ENCODE measurements around the gene TMEM141.
"Not testable (repeated sequence)": the region's sequence is repeated elsewhere in the genome, so short reads cannot be mapped to it uniquely, and the experiment has no call there.

The TMEM141 gene

DNA sequence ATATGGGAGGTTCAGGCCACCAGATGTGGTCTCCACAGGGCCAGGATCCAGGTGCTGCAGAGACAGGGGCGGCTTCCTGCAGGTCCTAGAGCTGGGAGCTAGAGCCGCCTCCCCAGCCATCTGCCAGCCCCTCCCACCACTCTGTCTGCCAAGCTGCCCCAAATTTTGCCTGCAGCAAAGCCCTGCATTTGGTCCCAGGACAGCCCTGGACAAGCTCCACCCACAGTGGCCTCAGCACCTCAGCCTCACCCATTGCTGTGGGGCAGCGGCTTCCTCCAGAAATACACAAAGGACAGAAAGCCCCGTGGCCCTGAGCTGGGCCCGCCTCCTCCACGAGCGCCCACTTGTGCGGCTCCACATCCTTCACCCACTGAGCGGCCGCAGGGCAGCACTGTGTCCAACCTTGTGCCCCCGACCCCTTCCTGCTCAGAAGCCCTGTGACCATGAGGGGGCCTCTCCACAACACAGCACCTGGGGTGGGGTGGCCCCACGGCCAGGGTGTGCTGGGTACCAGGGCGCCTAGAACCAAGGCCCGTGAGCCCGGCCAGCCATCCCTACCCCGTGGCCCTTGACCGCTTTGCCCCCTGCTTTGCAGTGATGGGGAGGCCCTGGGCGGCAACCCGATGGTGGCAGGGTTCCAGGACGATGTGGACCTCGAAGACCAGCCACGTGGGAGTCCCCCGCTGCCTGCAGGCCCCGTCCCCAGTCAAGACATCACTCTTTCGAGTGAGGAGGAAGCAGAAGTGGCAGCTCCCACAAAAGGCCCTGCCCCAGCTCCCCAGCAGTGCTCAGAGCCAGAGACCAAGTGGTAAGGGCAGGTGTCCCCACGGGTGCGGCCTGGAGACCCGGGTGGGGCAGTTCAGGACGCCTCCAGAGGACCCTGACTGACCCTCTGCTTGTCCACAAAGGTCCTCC is 47.4 kb downstream of the TMEM141 start:
- no peaks in the 10 kb centered on the region for H3K27me3 ChIP-seq (ENCODE audit: insufficient read depth, low read length)
- no peak overlapping the region for H3K9ac ChIP-seq (ENCODE audit: low read depth, low read length)
- no peak overlapping the region for H3K4me3 ChIP-seq (ENCODE audit: low read length)
- H3K9me3 ChIP-seq (ENCODE audit: insufficient read depth, low read depth, low read length) = no peaks in the 10 kb centered on the region
- no peak overlapping the region for H3K27ac ChIP-seq (ENCODE audit: low read length)
- peaks cover 16% of the 10 kb centered on the region for H3K36me3 ChIP-seq (ENCODE audit: insufficient read depth, low read depth, low read length)
- H3K4me1 ChIP-seq (ENCODE audit: insufficient read depth, low read length) = peaks cover 6% of the 10 kb centered on the region; the same call in 1 of the 2 replicates

DNA sequence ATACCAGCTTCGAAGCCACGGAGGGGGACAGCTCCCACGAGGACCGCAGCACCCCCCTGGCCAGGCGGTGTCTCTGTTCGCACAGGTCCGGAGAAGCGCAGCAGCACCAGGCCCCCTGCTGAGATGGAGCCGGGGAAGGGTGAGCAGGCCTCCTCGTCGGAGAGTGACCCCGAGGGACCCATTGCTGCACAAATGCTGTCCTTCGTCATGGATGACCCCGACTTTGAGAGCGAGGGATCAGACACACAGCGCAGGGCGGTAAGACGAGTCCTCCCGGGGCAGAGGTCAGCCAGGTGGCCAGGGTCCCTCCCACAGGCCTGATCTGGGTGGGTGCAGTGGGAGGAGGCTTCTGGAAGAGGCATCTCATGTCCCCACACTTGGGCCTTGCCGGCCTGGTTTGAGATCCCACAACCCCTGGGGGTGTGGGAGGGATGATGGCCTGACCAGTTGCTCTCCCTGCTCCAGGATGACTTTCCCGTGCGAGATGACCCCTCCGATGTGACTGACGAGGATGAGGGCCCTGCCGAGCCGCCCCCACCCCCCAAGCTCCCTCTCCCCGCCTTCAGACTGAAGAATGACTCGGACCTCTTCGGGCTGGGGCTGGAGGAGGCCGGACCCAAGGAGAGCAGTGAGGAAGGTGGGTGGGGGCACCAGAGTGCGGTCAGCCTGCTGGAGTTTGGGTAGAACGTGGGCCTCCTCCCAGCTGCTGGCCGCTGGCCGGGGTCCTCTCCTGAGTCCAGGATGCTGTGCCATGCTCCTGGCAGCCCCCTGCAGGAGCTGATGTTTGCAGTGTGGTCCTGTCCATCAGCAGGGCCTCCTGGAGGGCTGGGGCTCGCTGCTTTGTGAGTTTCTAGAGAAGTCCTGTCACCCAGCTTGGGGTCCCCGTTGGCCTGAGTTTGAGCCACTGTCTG is 48.3 kb downstream of the TMEM141 start:
- H3K9ac ChIP-seq (ENCODE audit: low read depth, low read length) = no peak overlapping the region
- H3K4me1 ChIP-seq (ENCODE audit: insufficient read depth, low read length) = peaks cover 6% of the 10 kb centered on the region; the same call in 1 of the 2 replicates
- H3K4me3 ChIP-seq (ENCODE audit: low read length) = no peak overlapping the region
- H3K9me3 ChIP-seq (ENCODE audit: insufficient read depth, low read depth, low read length) = no peaks in the 10 kb centered on the region
- no peaks in the 10 kb centered on the region; the same call in 1 of the 2 replicates for H3K27me3 ChIP-seq (ENCODE audit: insufficient read depth, low read length)
- H3K27ac ChIP-seq (ENCODE audit: low read length) = no peak overlapping the region
- H3K36me3 ChIP-seq (ENCODE audit: insufficient read depth, low read depth, low read length) = peaks cover 13% of the 10 kb centered on the region; the same call in 1 of the 2 replicates

DNA sequence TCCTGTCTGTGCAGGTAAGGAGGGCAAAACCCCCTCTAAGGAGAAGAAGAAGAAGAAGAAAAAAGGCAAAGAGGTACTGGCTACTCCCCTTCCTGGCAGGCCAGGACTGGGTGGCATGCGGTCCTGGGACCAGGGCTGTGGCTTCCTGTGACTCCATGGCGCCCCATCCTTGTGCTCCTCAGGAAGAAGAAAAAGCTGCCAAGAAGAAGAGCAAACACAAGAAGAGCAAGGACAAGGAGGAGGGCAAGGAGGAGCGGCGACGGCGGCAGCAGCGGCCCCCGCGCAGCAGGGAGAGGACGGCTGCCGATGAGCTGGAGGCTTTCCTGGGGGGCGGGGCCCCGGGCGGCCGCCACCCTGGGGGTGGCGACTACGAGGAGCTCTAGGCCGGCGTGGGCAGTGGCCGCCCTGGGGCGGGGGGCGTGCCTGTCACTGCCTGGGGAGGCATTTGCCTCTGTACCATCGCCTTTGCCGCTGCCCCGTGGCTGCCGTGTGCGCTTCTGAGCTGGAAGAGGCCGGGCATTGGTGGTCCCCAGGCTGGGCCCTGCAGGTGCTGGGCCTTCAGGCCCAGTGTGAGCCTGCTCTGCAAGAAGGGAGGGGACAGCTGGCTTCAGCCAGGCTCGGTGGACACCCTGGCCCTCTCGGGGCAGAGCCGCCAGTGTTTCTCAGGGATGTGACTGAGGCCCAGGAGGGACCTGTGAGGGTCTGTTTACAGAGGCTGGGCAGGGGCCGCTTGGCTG is 49.2 kb downstream of the TMEM141 start:
- H3K36me3 ChIP-seq (ENCODE audit: insufficient read depth, low read depth, low read length) = peaks cover 13% of the 10 kb centered on the region; the same call in 1 of the 2 replicates
- no peak overlapping the region for H3K27ac ChIP-seq (ENCODE audit: low read length)
- H3K27me3 ChIP-seq (ENCODE audit: insufficient read depth, low read length) = no peaks in the 10 kb centered on the region; the same call in 1 of the 2 replicates
- no peaks in the 10 kb centered on the region for H3K9me3 ChIP-seq (ENCODE audit: insufficient read depth, low read depth, low read length)
- H3K9ac ChIP-seq (ENCODE audit: low read depth, low read length) = no peak overlapping the region
- peaks cover 6% of the 10 kb centered on the region; the same call in 1 of the 2 replicates for H3K4me1 ChIP-seq (ENCODE audit: insufficient read depth, low read length)
- H3K4me3 ChIP-seq (ENCODE audit: low read length) = no peak overlapping the region

DNA sequence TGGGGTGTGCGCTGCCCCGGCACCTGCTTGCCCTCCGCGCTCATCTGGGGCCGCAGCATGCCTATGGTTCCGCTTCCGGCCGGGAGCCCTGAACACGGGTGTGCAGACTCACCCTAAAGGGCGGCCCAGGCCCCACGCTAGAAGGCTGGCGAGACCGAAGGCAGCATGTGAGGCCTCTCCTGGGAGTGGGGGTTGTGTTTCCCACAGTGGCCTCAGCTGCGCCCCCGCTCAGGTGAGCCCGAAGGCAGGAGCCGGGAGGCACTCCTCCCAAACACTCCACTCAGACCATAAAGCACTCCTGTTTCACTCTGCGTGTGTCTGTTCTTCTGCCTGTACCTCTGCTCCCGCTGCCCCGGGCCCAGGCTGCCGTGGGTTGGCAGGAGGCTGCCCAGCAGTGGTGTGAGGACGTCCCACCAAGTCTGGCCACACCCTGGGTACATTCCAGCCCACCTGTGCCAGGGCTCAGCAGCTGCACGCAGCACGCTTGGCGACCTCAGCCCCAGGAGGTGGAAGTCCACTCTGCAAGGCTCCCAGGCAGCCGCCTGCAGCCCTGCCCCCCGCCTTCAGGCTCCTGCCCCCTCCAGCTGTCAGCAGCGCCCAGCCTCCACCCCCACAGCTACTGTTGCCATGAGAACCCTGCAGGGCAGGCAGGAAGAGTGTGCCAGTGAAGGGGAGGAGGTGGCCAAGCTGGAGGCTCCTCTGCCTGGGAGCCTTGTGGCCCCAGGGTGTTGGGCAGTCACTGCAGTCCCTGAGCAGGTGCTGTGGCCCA is 49.9 kb downstream of the TMEM141 start:
- no peaks in the 10 kb centered on the region for H3K9me3 ChIP-seq (ENCODE audit: insufficient read depth, low read depth, low read length)
- H3K27ac ChIP-seq (ENCODE audit: low read length) = no peak overlapping the region
- H3K27me3 ChIP-seq (ENCODE audit: insufficient read depth, low read length) = no peaks in the 10 kb centered on the region; the same call in 1 of the 2 replicates
- peaks cover 13% of the 10 kb centered on the region; the same call in 1 of the 2 replicates for H3K36me3 ChIP-seq (ENCODE audit: insufficient read depth, low read depth, low read length)
- H3K4me1 ChIP-seq (ENCODE audit: insufficient read depth, low read length) = peaks cover 6% of the 10 kb centered on the region; the same call in 1 of the 2 replicates
- no peak overlapping the region for H3K9ac ChIP-seq (ENCODE audit: low read depth, low read length)
- no peak overlapping the region for H3K4me3 ChIP-seq (ENCODE audit: low read length)

DNA sequence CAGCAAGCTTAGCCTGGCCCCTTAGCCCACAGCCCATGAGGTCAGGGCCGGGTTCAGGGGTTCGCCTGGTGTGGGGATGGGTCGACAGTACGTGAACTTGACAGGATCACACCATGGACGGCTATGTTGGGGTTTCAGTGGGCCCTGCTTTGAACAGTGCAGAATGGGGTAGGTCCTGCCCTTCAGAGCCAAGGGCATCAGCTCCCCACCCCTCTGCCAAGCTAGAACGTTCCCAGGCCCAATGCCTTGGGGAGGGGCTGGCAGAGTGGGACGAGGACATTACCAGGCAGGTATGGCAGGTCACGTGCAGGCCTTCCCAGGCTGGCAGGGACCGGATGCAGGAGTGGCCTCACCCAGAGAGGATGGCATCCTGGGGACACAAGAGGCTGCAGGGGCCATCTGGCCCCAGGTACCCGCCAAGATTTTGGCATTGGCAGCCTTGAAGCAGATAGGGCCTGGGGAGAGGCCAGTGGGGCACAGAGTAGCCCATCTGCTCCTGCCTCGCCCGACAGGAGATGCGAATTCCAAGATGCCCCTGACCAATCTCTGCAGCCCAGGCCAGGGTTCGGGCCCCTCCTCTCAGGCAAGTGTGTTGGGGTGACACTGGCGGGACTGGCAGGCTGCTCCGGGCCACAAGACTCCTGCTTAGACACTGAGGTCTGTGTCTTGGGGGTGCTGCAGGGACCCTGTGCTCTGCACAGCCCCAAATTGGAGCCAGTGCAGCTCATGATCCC is 50.7 kb downstream of the TMEM141 start:
- H3K27me3 ChIP-seq (ENCODE audit: insufficient read depth, low read length); H3K4me1 ChIP-seq (ENCODE audit: insufficient read depth, low read length); H3K9ac ChIP-seq (ENCODE audit: low read depth, low read length); H3K9me3 ChIP-seq (ENCODE audit: insufficient read depth, low read depth, low read length); H3K4me3 ChIP-seq (ENCODE audit: low read length); H3K27ac ChIP-seq (ENCODE audit: low read length): not testable (repeated sequence)
- H3K36me3 ChIP-seq (ENCODE audit: insufficient read depth, low read depth, low read length) = peaks cover 13% of the 10 kb centered on the region; the same call in 1 of the 2 replicates

DNA sequence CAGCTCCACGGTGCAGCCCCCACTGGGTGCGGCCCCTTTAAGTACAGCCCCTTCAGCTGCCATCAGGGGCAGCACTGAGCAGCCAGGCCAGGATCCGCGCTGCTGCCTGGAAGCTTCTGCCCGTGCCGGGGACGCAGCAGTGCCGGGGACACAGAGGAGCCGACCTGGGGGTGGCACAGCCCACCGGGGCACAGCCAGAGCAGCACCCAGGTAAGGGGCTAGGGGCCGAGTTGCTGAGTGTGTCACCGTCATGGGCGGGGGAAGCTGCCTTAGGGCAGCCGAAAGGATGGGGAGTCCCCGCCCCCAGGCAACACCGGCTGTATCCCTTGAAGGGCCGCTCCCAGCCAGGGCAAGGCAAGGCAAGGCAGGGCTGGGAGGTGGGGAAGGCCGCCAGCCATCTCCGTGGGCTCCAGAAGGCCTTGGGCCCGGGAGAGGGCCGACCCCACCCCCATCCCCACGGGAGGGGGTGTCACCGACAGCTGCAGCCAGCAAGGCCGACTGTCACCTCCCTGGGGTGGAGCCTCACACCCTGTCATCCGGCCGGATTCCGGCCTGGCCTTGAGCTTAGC is 51.3 kb downstream of the TMEM141 start, which contains the start of gene AJM1:
Gene AJM1, plus strand, starts transcription at position 99 of the 569 bp plus-strand sequence. CDS start 1,937 bp downstream, outside the sequence.
- H3K9me3 ChIP-seq (ENCODE audit: insufficient read depth, low read depth, low read length); H3K4me1 ChIP-seq (ENCODE audit: insufficient read depth, low read length); H3K27me3 ChIP-seq (ENCODE audit: insufficient read depth, low read length); H3K9ac ChIP-seq (ENCODE audit: low read depth, low read length); H3K27ac ChIP-seq (ENCODE audit: low read length): not testable (repeated sequence)
- peak within 1 kb of the TSS; percentile 54; the same call in 1 of the 2 replicates for H3K4me3 ChIP-seq (ENCODE audit: low read length)
- H3K36me3 ChIP-seq (ENCODE audit: insufficient read depth, low read depth, low read length) = peaks cover 13% of the 10 kb centered on the region; the same call in 1 of the 2 replicates
